Neural cell (in vitro differentiated cells): ENCODE data around the gene GABPB2. TPM values are rescaled to one million over a fixed set of nuclear protein-coding genes. Genes with fewer than 3 reads are reported as not detected.

Experiments used
- H2AFZ ChIP-seq: fragments of 200-600, 300-800 bp; sonication (generic), shearing (Covaris generic); 2 replicates; pipeline ENCODE4 v1.6.0; 2014; ENCODE audit warnings: low read depth, mild to moderate bottlenecking, antibody characterized with exemption, low read length, moderate library complexity
- H3F3A ChIP-seq: fragments of 200-600 bp; shearing (Covaris generic); 2 replicates; pipeline ENCODE4 v1.6.1; 2016; ENCODE audit warnings: mild to moderate bottlenecking, moderate library complexity, mixed read lengths, antibody characterized with exemption, low read length; ENCODE audit not compliant: insufficient read depth, poor library complexity, severe bottlenecking
- H3K27ac ChIP-seq: fragments of 200-600, 300-800 bp; sonication (generic), shearing (Covaris generic); 2 replicates; pipeline ENCODE4 v1.5.1; 2014; ENCODE audit warnings: mild to moderate bottlenecking, low read length, moderate library complexity
- H3K27me3 ChIP-seq: fragments of 300-800, 200-600 bp; sonication (generic), shearing (Covaris generic); 2 replicates; pipeline ENCODE4 v1.6.0; 2014; ENCODE audit warnings: mild to moderate bottlenecking, low read depth, low read length, moderate library complexity; ENCODE audit not compliant: insufficient read depth
- H3K36me3 ChIP-seq: fragments of 300-800, 200-600 bp; sonication (generic), shearing (Covaris generic); 2 replicates; pipeline ENCODE4 v1.5.1; 2014; ENCODE audit warnings: mild to moderate bottlenecking, antibody characterized with exemption, low read length, moderate library complexity; ENCODE audit not compliant: insufficient read depth
- H3K4me2 ChIP-seq: fragments of 300-800, 200-600 bp; sonication (generic), shearing (Covaris generic); 2 replicates; pipeline ENCODE4 v1.6.0; 2014; ENCODE audit warnings: mild to moderate bottlenecking, low read length
- H3K4me3 ChIP-seq: fragments of 300-800, 200-600 bp; sonication (generic), shearing (Covaris generic); 2 replicates; pipeline ENCODE4 v1.5.1; 2014; ENCODE audit warnings: mild to moderate bottlenecking, low read length, moderate library complexity
- H3K79me2 ChIP-seq: fragments of 200-600 bp; shearing (Covaris generic); replicated peaks from 2 replicates; pipeline ENCODE4 v1.6.0; 2014; ENCODE audit warnings: mild to moderate bottlenecking, low read length, moderate library complexity; ENCODE audit not compliant: insufficient read depth
- H3K9ac ChIP-seq: fragments of 300-800, 200-600 bp; sonication (generic), shearing (Covaris generic); 2 replicates; pipeline ENCODE4 v1.6.1; 2016; ENCODE audit warnings: mild to moderate bottlenecking, low read length, mixed read lengths
- H3K9me2 ChIP-seq: fragments of 200-600 bp; shearing (Covaris generic); 2 replicates; pipeline ENCODE4 v1.6.1; 2016; ENCODE audit warnings: mild to moderate bottlenecking, low read length, mixed read lengths; ENCODE audit not compliant: insufficient read depth
- H3K9me3 ChIP-seq: fragments of 200-600, 300-800 bp; sonication (generic), shearing (Covaris generic); 2 replicates; pipeline ENCODE4 v1.6.1; 2016; ENCODE audit warnings: mild to moderate bottlenecking, mixed run types, low read length, moderate library complexity, mixed read lengths
- H4K20me1 ChIP-seq: fragments of 200-600 bp; shearing (Covaris generic); 2 replicates; pipeline ENCODE4 v1.6.1; 2016; ENCODE audit warnings: mild to moderate bottlenecking, mixed run types; ENCODE audit not compliant: insufficient read depth
- EP300 ChIP-seq: fragments of 450-650 bp; conservative IDR thresholded peaks from 2 replicates; pipeline ENCODE4 v1.6.1; 2014; ENCODE audit warnings: antibody characterized with exemption, mild to moderate bottlenecking, moderate library complexity; ENCODE audit not compliant: poor library complexity, severe bottlenecking
- EZH2 ChIP-seq: fragments of 200-600, 300-800 bp; shearing (Covaris generic), sonication (generic); IDR thresholded peaks from 2 replicates; pipeline ENCODE4 v1.6.1; 2014; ENCODE audit warnings: antibody characterized with exemption, low read length, borderline replicate concordance, mild to moderate bottlenecking; ENCODE audit not compliant: insufficient read depth, poor library complexity, severe bottlenecking
- MXI1 ChIP-seq: fragments of 450-650 bp; conservative IDR thresholded peaks from 2 replicates; pipeline ENCODE4 v1.6.1; 2014; ENCODE audit warnings: antibody characterized with exemption, mild to moderate bottlenecking; ENCODE audit not compliant: poor library complexity, severe bottlenecking
- POLR2AphosphoS5 ChIP-seq: IDR thresholded peaks from 2 replicates; pipeline ENCODE4 v1.6.1; 2012
- RAD21 ChIP-seq: fragments of 450-650 bp; conservative IDR thresholded peaks from 2 replicates; pipeline ENCODE4 v1.6.1; 2014; ENCODE audit warnings: antibody characterized with exemption, mild to moderate bottlenecking, moderate library complexity
- SMC3 ChIP-seq: fragments of 450-650 bp; conservative IDR thresholded peaks from 2 replicates; pipeline ENCODE4 v1.6.1; 2014; ENCODE audit warnings: antibody characterized with exemption, mild to moderate bottlenecking, moderate library complexity; ENCODE audit not compliant: poor library complexity
- TAF1 ChIP-seq: IDR thresholded peaks from 2 replicates; pipeline ENCODE4 v1.6.1; 2012; ENCODE audit warnings: low read depth
- polyA plus RNA-seq: library from polyadenylated mRNA; depleted of rRNA; stranded (reverse); fragments of >200 nt; gene quantifications from 2 replicates; pipeline ENCODE4 v1.2.3, GENCODE V29; 2014
- TF ChIP-seq, protein P1 (sequence below): fragments of 450-650 bp; IDR thresholded peaks from 2 replicates; pipeline ENCODE4 v1.5.1; 2014; ENCODE audit warnings: antibody characterized with exemption, mild to moderate bottlenecking, moderate library complexity; ENCODE audit not compliant: poor library complexity, severe bottlenecking
- TF ChIP-seq, protein P2 (sequence below): IDR thresholded peaks from 2 replicates; pipeline ENCODE4 v1.6.1; 2012; ENCODE audit warnings: borderline replicate concordance

GABPB2 gene
- polyA plus RNA-seq, 1 donor from 2014 or later = 4.1 TPM

DNA sequence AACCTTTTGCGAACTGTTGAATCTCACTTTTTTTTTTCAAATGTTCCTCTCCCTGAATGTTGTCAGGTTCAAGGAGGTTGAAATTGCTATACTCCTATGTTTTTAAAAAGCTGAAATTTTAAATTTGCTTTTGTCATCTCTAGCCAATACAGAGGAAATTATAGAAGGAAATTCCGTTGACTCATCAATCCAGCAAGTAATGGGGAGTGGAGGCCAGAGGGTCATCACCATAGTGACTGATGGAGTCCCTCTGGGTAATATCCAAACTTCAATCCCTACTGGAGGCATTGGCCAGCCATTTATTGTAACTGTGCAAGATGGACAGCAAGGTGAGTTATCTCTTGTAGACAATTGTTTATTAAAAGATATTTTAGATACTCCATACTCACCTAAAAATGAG, 36.3 kb downstream of the GABPB2 start:
- Histone ChIP-seq H3K27me3 (no peaks in the 10 kb centered on the region), H3K9me2 (no peaks in the 10 kb centered on the region), H4K20me1 (no peaks in the 10 kb centered on the region), H3K79me2 (no peaks in the 10 kb centered on the region), H3K4me2 (no peak overlapping the region), H3K9me3 (no peaks in the 10 kb centered on the region), H3K4me3 (no peak overlapping the region), H3K27ac (no peak overlapping the region), H2AFZ (no peak overlapping the region), H3K36me3 (no peaks in the 10 kb centered on the region), H3F3A (no peaks in the 10 kb centered on the region), H3K9ac (no peak overlapping the region)
- TF ChIP-seq RAD21 = no peak
- TF ChIP-seq SMC3 = no peak
- TF ChIP-seq EZH2 = no peak
- TF ChIP-seq MXI1 = no peak
- TF ChIP-seq EP300 = no peak
- TF ChIP-seq, protein P1, sequence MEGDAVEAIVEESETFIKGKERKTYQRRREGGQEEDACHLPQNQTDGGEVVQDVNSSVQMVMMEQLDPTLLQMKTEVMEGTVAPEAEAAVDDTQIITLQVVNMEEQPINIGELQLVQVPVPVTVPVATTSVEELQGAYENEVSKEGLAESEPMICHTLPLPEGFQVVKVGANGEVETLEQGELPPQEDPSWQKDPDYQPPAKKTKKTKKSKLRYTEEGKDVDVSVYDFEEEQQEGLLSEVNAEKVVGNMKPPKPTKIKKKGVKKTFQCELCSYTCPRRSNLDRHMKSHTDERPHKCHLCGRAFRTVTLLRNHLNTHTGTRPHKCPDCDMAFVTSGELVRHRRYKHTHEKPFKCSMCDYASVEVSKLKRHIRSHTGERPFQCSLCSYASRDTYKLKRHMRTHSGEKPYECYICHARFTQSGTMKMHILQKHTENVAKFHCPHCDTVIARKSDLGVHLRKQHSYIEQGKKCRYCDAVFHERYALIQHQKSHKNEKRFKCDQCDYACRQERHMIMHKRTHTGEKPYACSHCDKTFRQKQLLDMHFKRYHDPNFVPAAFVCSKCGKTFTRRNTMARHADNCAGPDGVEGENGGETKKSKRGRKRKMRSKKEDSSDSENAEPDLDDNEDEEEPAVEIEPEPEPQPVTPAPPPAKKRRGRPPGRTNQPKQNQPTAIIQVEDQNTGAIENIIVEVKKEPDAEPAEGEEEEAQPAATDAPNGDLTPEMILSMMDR = no peak
- TF ChIP-seq POLR2AphosphoS5 = no peak
- TF ChIP-seq TAF1 = no peak
- TF ChIP-seq, protein P2, sequence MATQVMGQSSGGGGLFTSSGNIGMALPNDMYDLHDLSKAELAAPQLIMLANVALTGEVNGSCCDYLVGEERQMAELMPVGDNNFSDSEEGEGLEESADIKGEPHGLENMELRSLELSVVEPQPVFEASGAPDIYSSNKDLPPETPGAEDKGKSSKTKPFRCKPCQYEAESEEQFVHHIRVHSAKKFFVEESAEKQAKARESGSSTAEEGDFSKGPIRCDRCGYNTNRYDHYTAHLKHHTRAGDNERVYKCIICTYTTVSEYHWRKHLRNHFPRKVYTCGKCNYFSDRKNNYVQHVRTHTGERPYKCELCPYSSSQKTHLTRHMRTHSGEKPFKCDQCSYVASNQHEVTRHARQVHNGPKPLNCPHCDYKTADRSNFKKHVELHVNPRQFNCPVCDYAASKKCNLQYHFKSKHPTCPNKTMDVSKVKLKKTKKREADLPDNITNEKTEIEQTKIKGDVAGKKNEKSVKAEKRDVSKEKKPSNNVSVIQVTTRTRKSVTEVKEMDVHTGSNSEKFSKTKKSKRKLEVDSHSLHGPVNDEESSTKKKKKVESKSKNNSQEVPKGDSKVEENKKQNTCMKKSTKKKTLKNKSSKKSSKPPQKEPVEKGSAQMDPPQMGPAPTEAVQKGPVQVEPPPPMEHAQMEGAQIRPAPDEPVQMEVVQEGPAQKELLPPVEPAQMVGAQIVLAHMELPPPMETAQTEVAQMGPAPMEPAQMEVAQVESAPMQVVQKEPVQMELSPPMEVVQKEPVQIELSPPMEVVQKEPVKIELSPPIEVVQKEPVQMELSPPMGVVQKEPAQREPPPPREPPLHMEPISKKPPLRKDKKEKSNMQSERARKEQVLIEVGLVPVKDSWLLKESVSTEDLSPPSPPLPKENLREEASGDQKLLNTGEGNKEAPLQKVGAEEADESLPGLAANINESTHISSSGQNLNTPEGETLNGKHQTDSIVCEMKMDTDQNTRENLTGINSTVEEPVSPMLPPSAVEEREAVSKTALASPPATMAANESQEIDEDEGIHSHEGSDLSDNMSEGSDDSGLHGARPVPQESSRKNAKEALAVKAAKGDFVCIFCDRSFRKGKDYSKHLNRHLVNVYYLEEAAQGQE = no peak

DNA sequence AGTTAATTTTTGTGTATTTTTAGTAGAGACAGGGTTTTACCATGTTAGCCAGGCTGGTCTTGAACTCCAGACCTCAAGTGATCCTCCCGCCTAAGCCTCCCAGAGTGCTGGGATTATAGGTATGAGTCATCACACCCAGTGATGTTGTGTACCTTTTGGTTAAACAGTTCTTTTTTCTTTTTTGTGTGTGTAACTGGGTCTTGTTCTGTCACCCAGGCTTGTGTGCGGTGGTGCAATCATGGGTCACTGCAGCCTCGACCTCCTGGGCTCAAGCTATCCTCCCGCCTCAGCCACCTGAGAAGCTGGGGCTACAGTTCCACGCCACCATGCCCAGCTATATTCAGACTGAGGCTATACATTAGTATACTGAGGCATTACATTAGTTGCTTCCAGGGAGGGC, 37.8 kb downstream of the GABPB2 start:
- Histone ChIP-seq H3K36me3 (no peaks in the 10 kb centered on the region), H3F3A (no peaks in the 10 kb centered on the region), H3K9ac (no peak overlapping the region), H3K27me3 (no peaks in the 10 kb centered on the region), H3K9me3 (no peaks in the 10 kb centered on the region), H3K9me2 (no peaks in the 10 kb centered on the region), H2AFZ (no peak overlapping the region), H3K4me2 (no peak overlapping the region), H3K27ac (no peak overlapping the region), H3K4me3 (no peak overlapping the region), H3K79me2 (no peaks in the 10 kb centered on the region), H4K20me1 (no peaks in the 10 kb centered on the region)
- TF ChIP-seq EP300 = no peak
- no peak for TF ChIP-seq POLR2AphosphoS5
- TF ChIP-seq TAF1 = no peak

DNA sequence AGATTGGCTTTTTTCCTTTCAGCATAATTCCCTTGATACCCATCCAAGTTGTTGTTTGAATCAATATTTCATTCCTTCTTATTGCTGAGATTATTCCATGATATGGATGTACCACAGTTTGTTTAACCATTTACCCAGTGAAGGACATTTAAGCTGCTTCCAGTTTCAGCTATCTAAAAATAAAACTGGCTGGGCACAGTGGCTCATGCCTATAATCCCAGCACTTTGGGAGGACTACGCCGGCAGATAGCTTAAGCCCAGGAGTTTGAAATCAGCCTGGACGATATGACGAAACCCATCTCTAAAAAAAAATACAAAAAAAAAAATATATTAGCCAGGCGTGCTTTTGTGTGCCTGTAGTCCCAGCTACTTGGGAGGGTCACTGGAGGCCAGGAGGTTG, 43.3 kb downstream of the GABPB2 start:
- H3K4me3 ChIP-seq = no peak overlapping the region

More for the DNA sequence above, 43.3 kb downstream of the GABPB2 start:
- no peak overlapping the region for H3K9ac ChIP-seq
- no peak overlapping the region for H2AFZ ChIP-seq
- H3F3A ChIP-seq = no peaks in the 10 kb centered on the region
- H3K4me2 ChIP-seq = no peak overlapping the region
- no peaks in the 10 kb centered on the region for H3K9me2 ChIP-seq
- no peaks in the 10 kb centered on the region for H3K27me3 ChIP-seq
- H4K20me1 ChIP-seq = no peaks in the 10 kb centered on the region
- no peak overlapping the region for H3K27ac ChIP-seq
- no peaks in the 10 kb centered on the region for H3K79me2 ChIP-seq
- TF ChIP-seq EZH2 = no peak
- TF ChIP-seq RAD21 = no peak
- TF ChIP-seq, protein P1 = no peak
- no peak for TF ChIP-seq MXI1
- TF ChIP-seq, protein P2 = no peak
- TF ChIP-seq SMC3 = no peak
- TF ChIP-seq EP300 = no peak
- no peak for TF ChIP-seq POLR2AphosphoS5
- TF ChIP-seq TAF1 = no peak
- H3K36me3 ChIP-seq = no peaks in the 10 kb centered on the region
- no peaks in the 10 kb centered on the region for H3K9me3 ChIP-seq
